ENCODE measurements around the gene C1orf21. TPM values are rescaled to one million over a fixed set of nuclear protein-coding genes. Genes with fewer than 3 reads are reported as not detected.

C1orf21 gene
- polyA plus RNA-seq, 1 donor (not counting 4 experiments of a cell fraction or from before 2014, with no cell fraction given), result 44.3 TPM

- dilution Hi-C loops (cut with MboI; ENCODE audit: extremely low pct_ligation_motif_present, low sequenced_read_pairs), result no loop called here
- no peak overlapping the region for H3K4me3 ChIP-seq (ENCODE audit: control insufficient read depth in 2 of 3, extremely low read depth in 1 of 3, insufficient read depth in 2 of 3, low read depth in 1 of 3, low read length in 3 of 3)
- no peak for FAIRE-seq
Observed at GRCh38 chr1:184368354-184368753, 18.5 kb upstream of the C1orf21 start.

GRCh38 chr1:184370850-184371249 lies 16.0 kb upstream of the C1orf21 start:
- H4K20me1 ChIP-seq (ENCODE audit: control insufficient read depth, extremely low read depth, insufficient read depth, low read length), result no peaks in the 10 kb centered on the region
- H3K4me3 ChIP-seq (ENCODE audit: control insufficient read depth in 2 of 3, extremely low read depth in 1 of 3, insufficient read depth in 2 of 3, low read depth in 1 of 3, low read length in 3 of 3), result no peak overlapping the region
- H2AFZ ChIP-seq (ENCODE audit: control insufficient read depth, low read length), result no peak overlapping the region
- no peaks in the 10 kb centered on the region for H3K27me3 ChIP-seq (ENCODE audit: control insufficient read depth, extremely low read depth, insufficient read depth, low read length)
- H3K79me2 ChIP-seq (ENCODE audit: control insufficient read depth, insufficient read depth, low read length), result no peaks in the 10 kb centered on the region
- H3K4me1 ChIP-seq (ENCODE audit: control insufficient read depth, extremely low read depth, insufficient read depth, low read length), result no peaks in the 10 kb centered on the region
- no peak overlapping the region for H3K4me2 ChIP-seq (ENCODE audit: control insufficient read depth, extremely low read depth, insufficient read depth, low read depth, low read length)
- dilution Hi-C loops (cut with MboI; ENCODE audit: extremely low pct_ligation_motif_present, low sequenced_read_pairs), result no loop called here
- no peaks in the 10 kb centered on the region for H3K9me3 ChIP-seq (ENCODE audit: control insufficient read depth, low read depth, low read length)
- DNase-seq (ENCODE audit: low read depth, low spot score), result no peak
- TF ChIP-seq EZH2 (IDR thresholded peaks at IDR 0.05; ENCODE audit: low read length), result no peak
- no peak for TF ChIP-seq CTCF (optimal IDR thresholded peaks at IDR 0.05 in 1 of 3, IDR thresholded peaks at IDR 0.05 in 1 of 3, conservative IDR thresholded peaks at IDR 0.05 in 1 of 3; ENCODE audit: extremely low read depth in 1 of 3, insufficient read depth in 2 of 3, low read length in 3 of 3)
- no peak overlapping the region for H3K9ac ChIP-seq (ENCODE audit: control insufficient read depth, extremely low read depth, insufficient read depth, low read length)
- H3K27ac ChIP-seq (ENCODE audit: control insufficient read depth, insufficient read depth, low read length), result no peak overlapping the region
- H3K9me1 ChIP-seq (ENCODE audit: control insufficient read depth, extremely low read depth, insufficient read depth, low read length), result no peaks in the 10 kb centered on the region
- FAIRE-seq, result no peak
- H3K36me3 ChIP-seq (ENCODE audit: control insufficient read depth in 2 of 2, extremely low read depth in 1 of 2, insufficient read depth in 2 of 2, low read length in 2 of 2), result no peaks in the 10 kb centered on the region

More at GRCh38 chr1:184368354-184368753, 18.5 kb upstream of the C1orf21 start:
- Histone ChIP-seq H3K9ac (ENCODE audit: control insufficient read depth, extremely low read depth, insufficient read depth, low read length) (no peak overlapping the region), H3K9me3 (ENCODE audit: control insufficient read depth, low read depth, low read length) (no peaks in the 10 kb centered on the region), H3K36me3 (ENCODE audit: control insufficient read depth in 2 of 2, extremely low read depth in 1 of 2, insufficient read depth in 2 of 2, low read length in 2 of 2) (no peaks in the 10 kb centered on the region), H4K20me1 (ENCODE audit: control insufficient read depth, extremely low read depth, insufficient read depth, low read length) (no peaks in the 10 kb centered on the region), H2AFZ (ENCODE audit: control insufficient read depth, low read length) (no peak overlapping the region), H3K4me2 (ENCODE audit: control insufficient read depth, extremely low read depth, insufficient read depth, low read depth, low read length) (no peak overlapping the region), H3K4me1 (ENCODE audit: control insufficient read depth, extremely low read depth, insufficient read depth, low read length) (no peaks in the 10 kb centered on the region), H3K27me3 (ENCODE audit: control insufficient read depth, extremely low read depth, insufficient read depth, low read length) (no peaks in the 10 kb centered on the region), H3K79me2 (ENCODE audit: control insufficient read depth, insufficient read depth, low read length) (no peaks in the 10 kb centered on the region), H3K9me1 (ENCODE audit: control insufficient read depth, extremely low read depth, insufficient read depth, low read length) (no peaks in the 10 kb centered on the region), H3K27ac (ENCODE audit: control insufficient read depth, insufficient read depth, low read length) (no peak overlapping the region)
- no peak for TF ChIP-seq EZH2 (IDR thresholded peaks at IDR 0.05; ENCODE audit: low read length)
- no peak for TF ChIP-seq CTCF (optimal IDR thresholded peaks at IDR 0.05 in 1 of 3, IDR thresholded peaks at IDR 0.05 in 1 of 3, conservative IDR thresholded peaks at IDR 0.05 in 1 of 3; ENCODE audit: extremely low read depth in 1 of 3, insufficient read depth in 2 of 3, low read length in 3 of 3)
- no peak for DNase-seq (ENCODE audit: low read depth, low spot score)
